Thoracic aorta (tissue), 2 donors: ENCODE measurements around the gene DIS3L2. TPM values are rescaled to one million over a fixed set of nuclear protein-coding genes. Genes with fewer than 3 reads are reported as not detected.
"Not testable (repeated sequence)": the region's sequence is repeated elsewhere in the genome, so short reads cannot be mapped to it uniquely, and the experiment has no call there.

Source experiments
- ATAC-seq: fragments of 150-250 bp; one replicate; pipeline ENCODE4 v1.8.0; 2017; ENCODE audit warnings: low read depth; ENCODE audit not compliant: insufficient number of reproducible peaks, low FRiP score
- DNase-seq: peaks from one replicate; pipeline ENCODE4 v3.0.0-alpha.2; 2020; ENCODE audit warnings: low spot score
- H3K27ac ChIP-seq, 2 donors: fragments of 200-600 bp; sonication (generic); 1 replicate in 1 of 2; 2 replicates in 1 of 2; pipeline ENCODE4 v1.5.1; 2016; ENCODE audit warnings: mild to moderate bottlenecking in 2 of 2, moderate library complexity in 2 of 2
- H3K27me3 ChIP-seq: fragments of 200-600 bp; sonication (generic); replicated peaks from 2 replicates; pipeline ENCODE4 v1.6.0; 2016; ENCODE audit warnings: mild to moderate bottlenecking; ENCODE audit not compliant: insufficient read depth
- H3K36me3 ChIP-seq: fragments of 200-600 bp; sonication (generic); one replicate; pipeline ENCODE4 v1.5.1; 2016
- H3K4me1 ChIP-seq, 2 donors: fragments of 200-600 bp; sonication (generic); 1 replicate in 1 of 2; 2 replicates in 1 of 2; pipeline versions ENCODE4 v1.5.1 to v1.6.0; 2016; ENCODE audit warnings: low read depth in 2 of 2, mild to moderate bottlenecking in 1 of 2; ENCODE audit not compliant: control insufficient read depth in 1 of 2
- H3K4me3 ChIP-seq: fragments of 200-600 bp; sonication (generic); 2 replicates; pipeline ENCODE4 v1.5.1; 2016; ENCODE audit warnings: mild to moderate bottlenecking
- H3K9me3 ChIP-seq: fragments of 200-600 bp; sonication (generic); 2 replicates; pipeline ENCODE4 v1.5.1; 2016
- CTCF ChIP-seq: fragments of 200-600 bp; sonication (generic); IDR thresholded peaks from one replicate; pipeline ENCODE4 v1.5.1; 2019; ENCODE audit warnings: antibody characterized with exemption
- total RNA-seq, 2 donors: library from RNA; depleted of rRNA; stranded (reverse); fragments of >200 nt; gene quantifications; one replicate each; pipeline versions ENCODE4 v1.1.0 to v1.2.3, GENCODE V29; 2016

The DIS3L2 gene
- total RNA-seq, 2 donors from 2014 or later: 26.4 to 32.5 TPM

GRCh38 chr2:232174662-232175061, 213.1 kb downstream of the DIS3L2 start:
- ATAC-seq (no peak), DNase-seq (no peak)
- no peak for TF ChIP-seq CTCF
- H3K36me3 ChIP-seq: no peaks in the 10 kb centered on the region
- no peaks in the 10 kb centered on the region for H3K27me3 ChIP-seq
- H3K27ac ChIP-seq: no peak overlapping the region
- no peak overlapping the region for H3K4me3 ChIP-seq
- peaks cover 7 to 15% of the 10 kb centered on the region in 2 donors for H3K4me1 ChIP-seq
- H3K9me3 ChIP-seq: no peaks in the 10 kb centered on the region

DNA sequence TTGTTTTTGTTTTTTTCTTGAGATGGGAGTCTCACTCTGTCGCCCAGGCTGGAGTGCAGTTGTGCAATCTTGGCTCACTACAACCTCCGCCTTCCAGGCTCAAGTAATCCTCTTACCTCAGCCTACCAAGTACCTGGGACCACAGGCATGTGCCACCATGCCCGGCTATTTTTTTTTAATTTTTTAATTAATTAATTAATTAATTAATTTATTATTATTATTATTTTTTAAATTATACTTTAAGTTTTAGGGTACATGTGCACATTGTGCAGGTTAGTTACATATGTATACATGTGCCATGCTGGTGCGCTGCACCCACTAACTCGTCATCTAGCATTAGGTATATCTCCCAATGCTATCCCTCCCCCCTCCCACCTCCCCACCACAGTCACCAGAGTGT, 215.1 kb downstream of the DIS3L2 start:
- DNase-seq, ATAC-seq, H3K27me3 ChIP-seq: not testable (repeated sequence)

GRCh38 chr2:232183279-232183678, 221.8 kb downstream of the DIS3L2 start:
- H3K4me1 ChIP-seq: no peaks in the 10 kb centered on the region
- H3K9me3 ChIP-seq: no peaks in the 10 kb centered on the region
- no peaks in the 10 kb centered on the region for H3K36me3 ChIP-seq
- H3K27me3 ChIP-seq: no peaks in the 10 kb centered on the region
- no peak for ATAC-seq
- DNase-seq: no peak
- no peak overlapping the region for H3K4me3 ChIP-seq
- no peak for TF ChIP-seq CTCF
- no peak overlapping the region for H3K27ac ChIP-seq

More for the DNA sequence above, 215.1 kb downstream of the DIS3L2 start:
- H3K4me1 ChIP-seq, H3K36me3 ChIP-seq, H3K9me3 ChIP-seq, H3K4me3 ChIP-seq, H3K27ac ChIP-seq: not testable (repeated sequence)

DNA sequence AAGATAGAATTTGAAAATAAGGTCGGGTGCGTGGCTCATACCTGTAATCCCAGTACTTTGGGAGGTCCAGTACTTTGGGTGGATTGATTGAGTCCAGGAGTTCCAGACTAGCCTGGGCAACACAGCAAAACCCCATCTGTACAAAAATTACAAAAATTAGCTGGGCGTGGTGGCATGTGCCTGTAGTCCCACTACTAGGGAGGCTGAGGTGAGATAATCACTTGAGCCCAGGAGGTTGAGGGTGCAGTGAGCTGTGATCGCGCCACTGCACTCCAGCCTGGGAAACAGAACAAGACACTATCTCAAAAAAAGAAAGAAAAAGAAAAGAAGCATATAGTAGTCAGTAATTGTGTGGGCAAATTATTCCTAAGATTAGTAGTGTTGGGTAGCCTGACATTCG, 222.8 kb downstream of the DIS3L2 start:
- H3K27me3 ChIP-seq: no peaks in the 10 kb centered on the region
- no peak overlapping the region for H3K27ac ChIP-seq
- ATAC-seq (no peak), DNase-seq (no peak)
- no peak for TF ChIP-seq CTCF
- H3K4me1 ChIP-seq: no peaks in the 10 kb centered on the region
- no peak overlapping the region for H3K4me3 ChIP-seq
- no peaks in the 10 kb centered on the region for H3K9me3 ChIP-seq
- no peaks in the 10 kb centered on the region for H3K36me3 ChIP-seq

DNA sequence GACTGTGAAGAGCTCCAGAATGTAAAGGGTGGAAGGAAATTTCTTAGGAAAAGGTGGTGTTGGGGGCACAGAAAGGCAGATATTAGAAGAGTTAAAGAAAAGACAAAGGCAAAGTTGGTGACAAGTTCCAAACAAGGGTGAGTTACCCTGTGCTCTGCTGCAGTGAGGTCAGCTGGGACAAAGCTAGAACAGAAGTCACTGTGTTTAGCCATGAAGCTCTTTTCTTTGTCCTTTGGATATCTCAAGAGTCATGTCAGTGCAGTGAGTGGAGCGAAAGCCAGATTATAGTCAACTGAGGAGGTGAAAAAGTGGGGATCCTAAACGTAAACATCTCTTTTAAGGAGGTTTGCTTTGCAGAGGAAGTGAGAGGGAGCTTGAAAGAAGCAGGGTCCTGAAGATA, 229.3 kb downstream of the DIS3L2 start:
- no peak for ATAC-seq
- H3K4me1 ChIP-seq: no peaks in the 10 kb centered on the region
- H3K9me3 ChIP-seq: peaks cover 3% of the 10 kb centered on the region
- no peak overlapping the region for H3K27ac ChIP-seq
- no peak for TF ChIP-seq CTCF
- H3K4me3 ChIP-seq: no peak overlapping the region
- DNase-seq: no peak
- H3K36me3 ChIP-seq: peaks cover 4% of the 10 kb centered on the region
- H3K27me3 ChIP-seq: no peaks in the 10 kb centered on the region

DNA sequence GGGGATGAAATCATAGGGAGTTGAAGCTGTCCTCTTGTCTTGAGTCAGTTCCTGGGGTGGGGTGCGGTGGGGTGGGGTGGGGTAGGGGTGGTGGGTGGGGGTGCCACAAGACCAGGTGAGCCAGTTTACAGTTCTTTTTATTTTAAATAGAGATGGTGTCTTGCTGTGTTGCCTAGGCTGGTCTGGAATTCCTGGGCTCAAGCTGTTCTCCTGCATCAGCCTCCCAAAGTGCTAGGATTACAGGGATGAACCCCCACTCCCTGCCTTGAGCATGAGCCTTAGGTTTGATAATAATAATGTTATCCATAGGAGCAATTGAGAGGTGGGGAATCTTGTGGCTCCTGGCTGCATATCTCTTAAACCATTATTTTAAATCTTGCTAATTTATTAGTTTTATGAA, 234.0 kb downstream of the DIS3L2 start:
- ATAC-seq (no peak), DNase-seq (no peak)
- no peaks in the 10 kb centered on the region for H3K4me1 ChIP-seq
- peaks cover 4% of the 10 kb centered on the region for H3K36me3 ChIP-seq
- H3K9me3 ChIP-seq: peaks cover 3% of the 10 kb centered on the region
- no peaks in the 10 kb centered on the region for H3K27me3 ChIP-seq
- no peak for TF ChIP-seq CTCF
- H3K4me3 ChIP-seq: no peak overlapping the region
- no peak overlapping the region for H3K27ac ChIP-seq
